Left renal cortex interstitium (tissue), 4 donors: Measurements from ENCODE around the gene LMTK3. TPM values are rescaled to one million over a fixed set of nuclear protein-coding genes. Genes with fewer than 3 reads are reported as not detected.

Experiments
- DNase-seq, 4 donors: peaks; one replicate each; pipeline ENCODE4 v3.0.0-alpha.2; 2013; ENCODE audit warnings: low read depth in 4 of 4, low spot score in 2 of 4, missing footprints in 1 of 4
- polyA plus RNA-seq, 4 donors: library from polyadenylated mRNA; unstranded; fragments of 120-200 nt; gene quantifications; one replicate each; pipeline ENCODE4 v1.2.1, GENCODE V29; 2013; ENCODE audit not compliant: insufficient read length in 4 of 4

LMTK3 gene
- polyA plus RNA-seq, 4 donors, result 1.9 to 5.0 (median 3.7) TPM

DNA sequence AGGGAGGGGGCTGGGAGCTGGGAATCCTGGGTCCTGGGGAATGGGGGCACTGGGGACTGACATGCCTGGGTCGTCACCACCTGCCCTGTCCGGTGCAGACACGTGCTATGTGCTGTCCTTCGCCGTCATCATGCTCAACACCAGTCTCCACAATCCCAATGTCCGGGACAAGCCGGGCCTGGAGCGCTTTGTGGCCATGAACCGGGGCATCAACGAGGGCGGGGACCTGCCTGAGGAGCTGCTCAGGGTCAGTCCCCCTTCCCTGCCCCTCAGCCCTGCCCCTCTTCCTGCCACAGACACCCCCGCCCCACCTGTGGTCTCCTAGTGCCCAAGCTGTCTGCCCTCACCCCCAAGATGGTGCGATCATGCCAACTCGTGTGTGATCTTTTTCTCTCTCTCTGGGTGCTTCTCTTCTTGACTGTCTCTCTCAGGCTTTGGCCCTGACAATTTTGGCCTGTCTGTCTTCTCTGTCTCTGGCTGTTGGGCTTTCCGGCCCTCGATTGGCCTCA, 37.5 kb downstream of the LMTK3 start:
- no peak for DNase-seq

DNA sequence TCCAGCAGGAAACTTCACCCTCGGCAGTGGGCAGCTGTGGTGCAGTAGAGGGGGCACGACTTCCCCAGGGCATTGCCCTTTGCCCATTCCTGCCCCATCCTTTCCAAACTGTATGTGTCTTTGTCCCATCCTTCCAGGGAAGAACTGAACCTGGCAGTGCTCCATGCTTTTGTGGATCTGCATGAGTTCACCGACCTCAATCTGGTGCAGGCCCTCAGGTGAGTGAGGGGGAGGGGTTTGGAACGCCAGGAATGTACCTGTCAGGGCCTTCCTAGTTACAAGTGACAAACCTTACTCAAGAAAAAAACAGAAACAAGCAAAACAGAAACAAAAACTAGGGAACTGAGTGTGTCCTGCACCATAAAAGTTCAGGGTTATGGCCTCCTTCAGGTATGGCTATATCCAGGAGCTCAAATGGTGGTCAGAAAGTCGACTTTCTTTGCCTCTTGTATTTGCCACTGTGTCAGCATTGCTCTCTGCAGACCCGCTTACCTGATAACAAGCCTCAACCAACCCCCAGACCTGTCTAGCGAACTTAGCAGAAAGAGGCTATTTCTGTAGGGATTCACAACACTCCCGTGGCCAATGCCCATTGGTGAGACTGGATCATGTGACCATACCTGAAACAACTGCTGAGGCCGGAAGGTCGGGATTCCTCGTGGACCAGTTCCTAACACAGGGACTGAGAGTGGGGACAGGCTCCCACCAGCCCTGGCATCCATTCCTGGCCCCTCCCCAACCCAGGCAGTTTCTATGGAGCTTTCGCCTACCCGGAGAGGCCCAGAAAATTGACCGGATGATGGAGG, 38.3 kb downstream of the LMTK3 start:
- DNase-seq, result no peak

DNA sequence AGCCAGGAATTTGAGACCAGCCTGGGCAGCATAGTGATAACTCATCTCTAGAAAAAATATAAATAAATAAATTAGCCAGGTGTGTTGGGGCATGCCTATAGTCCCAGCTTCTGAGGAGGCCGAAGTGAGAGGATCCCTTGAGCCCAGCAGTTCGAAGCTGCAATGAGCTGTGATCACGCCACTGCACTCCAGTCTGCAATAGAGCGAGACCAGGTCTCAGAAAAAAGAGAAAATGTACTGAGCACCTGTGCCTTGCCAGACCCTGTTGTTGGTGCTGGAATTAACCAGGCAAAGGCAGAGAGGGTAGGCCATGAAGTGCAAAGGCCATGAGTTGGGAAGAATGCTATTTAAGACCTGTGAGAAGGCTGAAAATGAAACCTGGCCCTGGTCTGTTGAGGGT, 39.8 kb downstream of the LMTK3 start:
- no peak for DNase-seq

DNA sequence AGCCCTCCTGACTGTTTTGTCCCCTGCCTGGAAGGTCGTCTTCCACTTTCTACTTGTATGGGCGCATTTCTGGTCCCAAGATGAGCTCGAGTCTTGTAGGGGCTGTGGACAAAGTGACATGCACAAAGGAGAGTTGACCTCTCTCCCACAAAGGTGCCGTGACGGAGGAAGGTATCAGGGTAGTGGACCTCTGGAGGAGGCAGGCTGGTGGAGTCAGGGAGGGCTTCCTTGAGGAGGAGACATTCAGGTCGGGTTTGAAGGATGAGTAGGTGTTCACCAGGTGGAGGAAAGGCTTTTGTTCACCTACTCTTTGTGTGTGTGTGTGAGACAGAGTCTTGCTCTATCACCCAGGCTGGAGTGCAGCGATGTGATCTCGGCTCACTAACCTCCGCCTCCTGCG, 40.8 kb downstream of the LMTK3 start:
- DNase-seq, result no peak

DNA sequence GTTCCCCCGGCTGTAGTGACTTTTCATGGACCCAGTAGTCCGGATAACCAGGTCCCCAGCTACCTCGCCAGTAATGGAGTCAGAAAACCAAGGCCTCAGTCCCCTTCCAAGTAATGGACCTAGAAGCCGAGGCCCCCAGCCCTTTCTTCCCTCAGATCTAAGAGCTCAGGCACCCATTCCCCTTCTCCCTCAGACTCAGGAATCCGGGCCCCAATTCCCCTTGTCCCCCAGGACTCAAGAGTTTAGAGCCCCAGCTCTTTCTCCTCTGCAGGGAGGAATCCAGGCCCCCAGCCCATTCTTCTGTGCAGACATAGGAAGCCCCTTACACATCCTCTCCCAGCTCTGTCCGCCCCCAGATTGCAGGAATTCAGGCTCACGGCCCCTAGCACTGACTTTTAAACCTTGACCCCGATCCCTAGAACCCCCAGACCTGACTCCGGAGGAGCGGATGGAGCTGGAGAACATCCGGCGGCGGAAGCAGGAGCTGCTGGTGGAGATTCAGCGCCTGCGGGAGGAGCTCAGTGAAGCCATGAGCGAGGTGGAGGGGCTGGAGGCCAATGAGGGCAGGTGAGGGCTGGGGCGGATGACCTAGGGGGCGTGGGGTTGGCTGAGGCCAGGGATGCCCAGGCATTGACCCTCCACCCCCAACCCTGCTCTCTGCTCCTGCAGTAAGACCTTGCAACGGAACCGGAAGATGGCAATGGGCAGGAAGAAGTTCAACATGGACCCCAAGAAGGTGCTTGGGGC, 41.5 kb downstream of the LMTK3 start:
- no peak for DNase-seq

DNA sequence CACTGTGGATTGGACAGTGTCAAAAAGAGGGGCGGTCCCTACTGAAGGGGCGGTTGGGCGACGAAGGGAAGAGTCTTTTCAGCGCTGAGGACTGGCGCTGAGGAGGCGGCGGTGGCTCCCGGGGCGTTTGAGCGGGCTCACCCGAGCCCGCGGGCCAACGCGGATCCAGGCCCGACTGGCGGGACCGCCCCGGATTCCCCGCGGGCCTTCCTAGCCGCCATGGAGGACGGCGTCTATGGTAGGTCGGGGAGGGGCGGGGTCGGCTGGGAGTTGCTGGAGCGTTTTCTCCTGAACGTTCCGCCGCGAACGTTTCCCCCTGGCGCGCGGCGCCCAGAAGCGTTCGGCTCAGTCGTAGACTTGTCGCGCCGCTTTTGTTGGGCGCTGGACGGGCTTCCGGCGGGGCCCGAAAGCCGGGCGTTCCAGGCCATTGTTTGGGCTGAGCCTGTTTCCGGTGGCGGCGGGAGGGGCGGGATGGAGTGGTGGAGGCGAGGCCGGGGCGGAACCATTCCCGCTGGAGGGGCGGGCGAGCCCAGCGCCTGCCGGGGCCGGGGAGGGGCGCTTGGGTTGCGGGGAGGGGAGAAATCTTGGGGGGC, 42.2 kb downstream of the LMTK3 start, which contains the start of gene CYTH2:
Gene CYTH2 (plus strand): TSS at position 81 of the 593 bp plus-strand sequence. CDS start 139 bp downstream, at position 220.
- no peak for DNase-seq

DNA sequence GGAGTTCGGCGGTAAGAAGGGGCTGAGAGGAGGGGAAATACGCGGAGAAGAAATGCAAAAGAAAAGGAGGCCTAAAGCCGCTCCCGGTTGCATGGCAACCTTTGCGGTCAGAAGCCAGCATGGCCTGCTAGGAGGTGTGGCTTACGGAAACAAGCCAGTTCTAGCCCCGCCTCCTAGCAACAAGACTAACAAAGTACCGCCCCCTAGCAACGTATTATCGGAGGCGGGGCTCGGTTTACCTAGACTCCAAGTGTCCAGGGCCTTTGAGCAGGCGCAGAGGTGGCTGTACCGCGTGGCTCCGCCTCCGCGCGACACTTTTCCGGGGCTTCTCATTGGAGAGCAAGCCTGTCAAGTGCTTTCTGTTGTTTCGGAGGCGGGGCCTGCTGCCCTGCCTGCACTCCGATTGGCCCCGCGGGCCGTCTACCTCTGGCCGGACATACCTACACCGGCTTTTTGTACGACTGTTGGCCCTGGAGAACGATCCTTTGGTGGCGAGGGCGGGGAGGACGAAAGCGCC, 42.8 kb downstream of the LMTK3 start:
- DNase-seq, result peak; percentile 100

DNA sequence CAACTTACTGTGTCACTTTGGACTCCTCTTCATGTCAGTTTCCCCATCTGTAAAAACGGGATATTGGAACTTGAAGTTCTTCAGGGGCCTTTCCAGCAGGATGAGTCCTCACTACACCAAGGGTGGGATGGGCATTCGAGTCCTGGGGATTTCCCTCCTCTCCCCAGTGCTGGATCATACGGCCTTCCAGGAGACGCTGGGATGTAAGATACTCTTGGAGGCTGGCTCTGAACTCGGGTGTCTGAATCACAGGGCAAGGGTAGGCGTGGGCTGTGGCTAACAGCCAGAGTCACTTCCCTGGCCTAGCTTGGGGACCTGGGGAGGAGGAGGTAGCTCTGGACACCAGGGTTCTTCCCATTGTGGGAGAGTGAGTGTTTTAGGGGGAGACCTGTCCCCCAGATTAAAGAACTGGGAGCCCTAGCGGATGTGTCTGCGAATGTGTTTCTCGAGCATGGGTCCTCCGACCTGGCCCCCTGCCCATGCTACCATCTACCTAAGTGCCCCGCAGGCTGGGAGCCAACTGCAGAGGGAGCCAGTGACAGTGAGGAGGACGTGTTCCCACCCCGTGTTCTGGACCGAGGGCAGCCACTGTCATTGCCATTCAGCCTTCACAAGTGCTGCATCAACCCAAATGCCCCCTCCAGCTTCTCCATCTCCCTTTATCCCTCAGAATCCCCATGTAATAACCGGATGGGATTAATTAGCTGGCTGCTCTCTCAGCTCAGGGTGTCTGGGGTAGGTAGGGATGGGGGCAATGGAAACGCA, 44.9 kb downstream of the LMTK3 start:
- DNase-seq, result no peak

DNA sequence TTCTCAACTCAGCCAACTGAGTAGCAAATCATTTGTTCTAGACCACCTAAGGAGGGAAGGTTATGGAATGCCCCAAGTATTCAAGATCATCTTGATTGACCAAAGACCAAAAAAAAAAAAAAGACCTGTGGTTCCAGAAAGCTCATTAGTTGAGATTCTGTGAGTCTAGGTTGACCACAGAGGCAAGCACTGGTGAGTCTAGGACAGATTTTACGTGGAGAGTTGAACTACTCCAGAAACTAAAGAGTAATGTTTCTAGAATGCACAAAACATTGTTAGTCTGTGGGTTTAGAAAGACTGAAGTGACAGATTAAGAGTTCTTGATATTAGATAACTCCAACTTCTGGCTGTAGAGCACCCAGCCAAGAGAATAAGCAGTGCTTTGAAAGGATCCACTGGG, 46.4 kb downstream of the LMTK3 start:
- no peak for DNase-seq

DNA sequence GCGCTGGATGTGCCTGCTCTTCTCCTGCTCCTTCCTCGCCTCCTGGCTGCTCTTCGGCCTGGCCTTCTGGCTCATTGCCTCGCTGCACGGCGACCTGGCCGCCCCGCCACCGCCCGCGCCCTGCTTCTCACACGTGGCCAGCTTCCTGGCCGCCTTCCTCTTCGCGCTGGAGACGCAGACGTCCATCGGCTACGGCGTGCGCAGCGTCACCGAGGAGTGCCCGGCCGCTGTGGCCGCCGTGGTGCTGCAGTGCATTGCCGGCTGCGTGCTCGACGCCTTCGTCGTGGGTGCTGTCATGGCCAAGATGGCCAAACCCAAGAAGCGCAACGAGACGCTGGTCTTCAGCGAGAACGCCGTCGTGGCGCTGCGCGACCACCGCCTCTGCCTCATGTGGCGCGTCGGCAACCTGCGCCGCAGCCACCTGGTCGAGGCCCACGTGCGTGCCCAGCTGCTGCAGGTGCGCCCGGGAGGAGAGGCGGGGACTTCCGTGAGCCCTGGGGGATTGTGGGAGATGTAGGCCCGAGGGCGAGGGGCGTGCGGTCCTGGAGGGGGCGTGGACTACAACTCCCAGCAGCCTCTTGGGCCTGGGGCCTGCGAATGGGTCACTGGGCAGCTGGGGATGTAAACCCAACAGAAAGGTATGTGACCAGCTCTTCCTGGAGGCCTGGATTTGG, 49.5 kb downstream of the LMTK3 start:
- no peak for DNase-seq

DNA sequence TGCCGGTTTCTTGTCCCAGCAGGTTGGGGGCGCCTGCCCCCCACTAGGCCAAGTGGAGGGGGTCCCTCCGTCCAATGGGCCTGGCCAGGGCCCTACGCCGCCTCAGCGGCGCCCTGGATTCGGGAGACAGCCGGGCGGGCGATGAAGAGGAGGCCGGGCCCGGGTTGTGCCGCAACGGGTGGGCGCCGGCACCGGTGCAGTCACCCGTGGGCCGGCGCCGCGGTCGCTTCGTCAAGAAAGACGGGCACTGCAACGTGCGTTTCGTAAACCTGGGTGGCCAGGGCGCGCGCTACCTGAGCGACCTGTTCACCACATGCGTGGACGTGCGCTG, 50.0 kb downstream of the LMTK3 start:
- DNase-seq, result no peak

DNA sequence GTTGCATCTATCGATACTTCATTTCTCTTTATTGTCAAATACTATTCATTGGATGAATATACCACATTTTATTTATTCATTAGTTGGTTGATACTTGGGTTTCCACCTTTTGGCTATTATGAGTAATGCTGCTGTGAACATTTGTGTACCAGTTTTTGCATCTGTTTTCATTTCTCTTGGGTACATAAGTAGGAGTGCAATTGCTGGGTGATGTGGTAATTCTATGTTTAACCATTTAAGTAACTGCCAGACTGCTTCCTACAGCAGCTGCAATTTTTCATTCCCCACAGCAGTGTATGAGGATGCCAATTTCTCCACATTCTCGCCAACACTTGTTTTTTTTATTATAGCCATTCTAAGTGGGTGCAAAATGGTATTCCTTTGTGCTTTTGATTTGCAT, 53.6 kb downstream of the LMTK3 start:
- no peak for DNase-seq

DNA sequence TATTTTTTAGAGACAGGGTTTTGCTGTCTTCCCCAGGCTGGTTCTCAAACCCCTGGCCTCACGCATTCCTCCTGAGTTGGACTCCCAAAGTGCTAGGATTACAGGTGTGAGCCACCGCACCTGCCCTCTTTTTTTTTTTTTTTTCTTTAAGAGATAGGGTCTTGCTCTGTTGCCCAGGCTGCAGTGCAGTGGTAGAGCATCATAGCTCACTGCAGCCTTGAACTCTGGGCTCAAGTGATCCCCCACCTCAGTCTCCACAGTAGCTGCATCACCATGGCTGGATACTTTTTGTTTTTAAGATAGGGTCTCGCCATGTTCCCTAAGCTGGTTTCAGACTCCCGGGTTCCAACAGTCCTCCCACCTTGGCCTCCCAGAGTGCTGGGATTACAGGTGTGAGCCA, 54.8 kb downstream of the LMTK3 start:
- no peak for DNase-seq

DNA sequence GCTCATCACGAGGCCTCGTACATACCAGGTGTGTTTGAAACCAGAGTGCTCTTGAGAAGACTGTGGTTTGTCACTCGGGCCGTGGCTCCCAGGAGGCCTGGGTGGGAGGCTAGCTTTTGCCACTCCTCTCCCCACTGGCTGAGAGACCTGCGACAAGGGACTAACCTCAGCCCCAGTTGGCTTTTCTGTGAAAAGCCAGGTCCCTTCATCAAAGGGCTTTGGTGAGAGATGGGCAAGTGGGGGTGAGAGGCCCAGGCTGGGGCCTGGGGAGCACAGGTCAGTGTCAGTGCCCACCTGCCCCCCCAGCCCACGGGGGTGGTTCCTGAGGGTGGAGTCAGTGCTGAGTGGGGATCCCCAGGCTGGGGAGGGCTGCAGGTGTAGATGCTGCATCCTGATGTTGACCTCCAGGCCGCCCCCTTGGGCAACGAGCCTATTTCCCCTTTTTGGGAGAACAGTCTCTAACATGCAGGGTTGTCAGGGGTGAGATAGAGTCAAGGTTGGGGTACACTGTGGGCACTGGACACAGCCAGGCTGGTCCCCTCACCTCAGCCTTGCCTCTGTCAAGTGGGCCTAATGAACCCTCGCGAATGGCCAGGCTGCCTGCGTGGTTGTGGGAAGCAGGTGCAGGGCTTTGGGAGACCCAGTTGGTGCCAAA, 55.6 kb downstream of the LMTK3 start:
- DNase-seq, result no peak

DNA sequence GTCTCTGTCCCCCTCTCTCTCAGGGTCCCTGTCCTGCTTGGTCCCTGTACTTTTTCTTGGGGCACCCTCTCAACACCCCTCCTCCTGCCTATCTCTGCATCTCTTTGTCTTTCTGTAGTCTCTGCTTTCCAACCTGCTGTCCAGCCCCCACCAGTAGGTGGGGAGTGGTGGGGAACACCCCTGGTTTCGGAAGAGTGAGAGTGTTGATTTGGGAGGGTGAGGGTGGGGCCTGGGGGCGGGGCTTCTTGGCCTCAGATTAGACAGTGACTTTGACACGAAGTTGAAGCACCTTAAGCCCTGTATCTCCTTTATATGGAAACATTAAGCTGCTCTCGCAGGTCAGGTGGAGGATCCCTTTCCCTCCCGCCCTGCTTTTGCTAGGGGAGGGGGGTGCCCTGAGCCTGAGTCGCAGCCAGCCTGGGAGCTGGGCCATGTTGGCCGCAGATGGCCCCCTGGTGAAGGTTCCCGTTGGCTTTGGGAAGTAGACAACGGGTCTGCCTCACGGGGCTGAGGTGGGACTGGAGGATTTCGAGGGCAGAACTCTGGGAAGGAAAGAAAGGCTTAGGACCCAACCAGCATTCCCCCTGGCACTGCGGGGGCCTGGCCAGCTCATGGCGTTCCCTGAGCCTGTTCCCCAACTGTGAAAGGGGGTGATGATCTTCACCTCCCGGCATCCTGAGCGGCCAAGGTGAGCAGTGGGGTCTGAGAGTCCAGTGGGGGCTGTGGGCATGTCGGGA, 56.3 kb downstream of the LMTK3 start, which contains the start of gene KCNJ14:
Gene KCNJ14 (plus strand): TSS at position 404 of the 737 bp plus-strand sequence. CDS start 6,151 bp downstream, outside the sequence.
- no peak for DNase-seq

DNA sequence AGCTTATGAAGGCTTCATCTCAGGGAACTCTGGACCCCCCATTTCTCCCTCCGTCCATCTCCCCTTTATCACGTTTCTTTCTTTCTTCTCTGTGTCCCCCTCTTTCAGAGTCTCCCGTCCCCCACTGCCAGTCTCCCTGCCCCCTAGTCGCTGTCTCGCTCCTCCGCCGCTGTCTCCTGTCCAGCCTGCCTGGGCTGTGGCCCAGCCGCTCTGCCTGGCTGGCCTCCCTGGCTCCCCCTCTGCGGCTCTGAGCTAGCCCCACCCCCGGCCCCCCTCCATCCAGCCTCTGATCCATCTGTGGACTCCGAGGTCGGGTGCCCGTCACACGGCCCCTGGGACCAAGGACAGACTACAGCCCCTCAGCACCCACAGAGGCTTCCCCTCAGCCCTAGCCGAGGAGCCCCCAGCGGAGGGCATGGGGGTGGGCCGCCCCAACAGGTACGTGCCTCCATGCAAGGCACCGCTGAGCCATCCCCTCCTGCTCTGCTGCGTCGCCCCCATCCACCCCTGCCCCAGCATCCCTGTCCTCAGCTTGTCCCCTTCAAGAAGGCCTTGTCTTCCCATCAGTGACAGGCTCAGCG, 57.4 kb downstream of the LMTK3 start:
- no peak for DNase-seq

DNA sequence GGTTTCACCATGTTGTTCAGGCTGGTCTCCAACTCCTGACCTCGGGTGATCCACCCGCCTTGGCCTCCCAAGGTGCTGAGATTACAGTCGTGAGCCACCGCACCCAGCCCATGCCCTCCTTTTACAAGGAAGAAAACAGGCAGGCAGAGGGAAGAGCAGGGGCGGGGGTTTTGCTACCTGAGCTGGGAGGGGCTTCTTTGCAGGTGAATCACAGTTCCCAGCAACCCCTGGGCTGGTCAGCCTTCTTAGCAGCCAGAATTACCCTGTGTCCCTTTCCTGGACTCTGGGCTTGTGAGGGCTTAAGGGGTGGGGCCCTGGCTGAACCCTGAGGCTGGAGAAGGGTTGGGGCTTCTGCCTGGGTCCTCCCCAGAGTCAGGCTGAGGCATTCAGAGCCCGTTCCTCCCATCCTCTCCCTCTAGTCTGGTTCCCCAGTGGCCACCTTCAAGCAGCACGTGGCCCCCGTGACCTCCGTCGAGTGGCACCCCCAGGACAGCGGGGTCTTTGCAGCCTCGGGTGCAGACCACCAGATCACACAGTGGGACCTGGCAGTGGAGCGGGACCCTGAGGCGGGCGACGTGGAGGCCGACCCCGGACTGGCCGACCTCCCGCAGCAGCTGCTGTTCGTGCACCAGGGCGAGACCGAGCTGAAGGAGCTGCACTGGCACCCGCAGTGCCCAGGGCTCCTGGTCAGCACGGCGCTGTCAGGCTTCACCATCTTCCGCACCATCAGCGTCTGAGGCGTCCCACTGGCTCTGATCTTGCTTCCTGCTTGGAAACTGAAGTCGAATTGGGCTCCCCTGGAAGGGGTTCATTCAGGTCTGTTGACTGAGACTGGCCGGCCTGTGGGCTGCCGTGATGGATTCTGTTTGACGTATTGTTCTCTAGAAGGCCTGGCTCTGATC, 59.1 kb downstream of the LMTK3 start:
- DNase-seq, result no peak
